Right kidney (tissue), 1 donor: ENCODE data around the gene HOXA11.

Experiments
- DNase-seq: peaks from one replicate; pipeline ENCODE4 v3.0.0-alpha.2; 2016

Gene HOXA11

GRCh38 chr7:27134392-27134791, 50.6 kb downstream of the HOXA11 start:
- DNase-seq = no peak

- no peak for DNase-seq
These were observed 51.4 kb downstream of the HOXA11 start for GRCh38 chr7:27133409-27134231.

GRCh38 chr7:27132978-27133377, 52.1 kb downstream of the HOXA11 start:
- DNase-seq = no peak

- no peak for DNase-seq
These were observed 52.8 kb downstream of the HOXA11 start for GRCh38 chr7:27132214-27132613.

GRCh38 chr7:27131390-27131819, 53.6 kb downstream of the HOXA11 start:
- no peak for DNase-seq
